ENCODE results near the gene HRH1.
A peak's percentile ranks its signal among the peaks of the same experiment; 100 is the strongest.
"Not testable (repeated sequence)": the region's sequence is repeated elsewhere in the genome, so short reads cannot be mapped to it uniquely, and the experiment has no call there.

HRH1 gene

DNA sequence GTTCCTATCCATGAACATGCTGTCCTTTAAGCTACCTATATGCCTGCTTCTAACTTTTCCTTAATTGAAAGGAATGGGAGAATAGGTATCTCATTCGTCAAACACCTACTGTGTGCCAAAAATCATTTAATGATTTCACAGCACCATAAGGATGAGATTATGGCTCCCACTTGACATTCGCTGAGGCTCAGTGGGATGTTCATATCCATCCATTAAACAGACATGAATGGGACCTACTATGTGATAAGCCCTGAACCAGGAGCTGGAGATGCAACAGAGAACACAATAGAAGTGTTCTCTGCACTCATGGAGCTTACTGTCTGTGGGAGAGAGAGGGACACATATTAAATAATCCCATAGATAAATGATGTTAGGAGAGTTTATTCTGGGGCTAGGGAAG, 49.7 kb downstream of the HRH1 start:
- no peak for DNase-seq (ENCODE audit: low read depth, low spot score)

DNA sequence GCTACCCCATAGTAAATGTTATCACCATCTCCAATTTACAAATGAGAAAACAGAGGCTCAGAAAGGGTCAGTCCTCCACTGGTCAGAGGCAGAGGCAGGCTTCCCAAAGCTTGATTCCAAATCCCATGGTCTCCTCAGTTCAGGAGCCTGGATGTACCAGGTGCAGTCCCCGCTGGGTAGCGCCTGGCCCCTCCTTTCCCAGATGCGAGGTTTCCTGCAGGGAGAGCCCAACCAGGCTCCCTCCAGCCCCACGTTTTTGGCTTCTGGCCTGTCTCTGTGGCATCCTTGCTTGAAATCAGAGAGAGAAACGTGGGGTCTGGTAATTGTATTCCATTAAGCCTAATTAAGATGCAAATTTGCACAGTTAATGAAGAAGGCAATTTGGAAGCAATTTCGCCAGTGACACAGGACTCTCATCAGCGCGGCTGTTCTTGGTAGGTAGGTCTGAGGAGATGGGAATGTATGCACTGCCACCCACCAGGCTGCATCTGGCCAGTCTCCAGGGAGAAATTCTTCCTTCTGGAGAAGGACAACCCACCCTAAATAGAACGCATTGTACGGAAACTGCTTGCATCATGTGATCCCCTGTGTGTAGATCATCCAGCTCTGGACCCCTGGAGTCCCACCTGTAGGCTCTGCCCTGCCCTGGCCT, 50.5 kb downstream of the HRH1 start:
- DNase-seq (ENCODE audit: low read depth, low spot score), result no peak

DNA sequence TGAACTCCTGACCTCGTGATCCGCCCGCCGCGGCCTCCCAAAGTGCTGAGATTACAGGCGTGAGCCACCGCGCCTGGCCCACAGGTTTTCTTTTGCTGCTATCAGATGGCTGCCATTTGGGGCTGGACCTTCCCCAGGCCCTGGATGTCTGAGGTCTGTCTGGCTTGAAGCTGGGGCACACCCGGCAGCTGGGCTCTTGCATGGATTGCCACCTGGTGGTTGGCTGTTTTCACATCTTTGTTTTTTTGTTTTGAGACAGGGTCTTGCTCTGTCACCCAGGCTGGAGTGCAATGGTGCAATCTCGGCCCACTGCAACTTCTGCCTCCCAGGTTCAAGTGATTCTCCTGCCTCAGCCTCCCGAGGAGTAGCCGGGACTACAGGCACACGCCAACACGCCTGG, 51.6 kb downstream of the HRH1 start:
- DNase-seq (ENCODE audit: low read depth, low spot score), result not testable (repeated sequence)

DNA sequence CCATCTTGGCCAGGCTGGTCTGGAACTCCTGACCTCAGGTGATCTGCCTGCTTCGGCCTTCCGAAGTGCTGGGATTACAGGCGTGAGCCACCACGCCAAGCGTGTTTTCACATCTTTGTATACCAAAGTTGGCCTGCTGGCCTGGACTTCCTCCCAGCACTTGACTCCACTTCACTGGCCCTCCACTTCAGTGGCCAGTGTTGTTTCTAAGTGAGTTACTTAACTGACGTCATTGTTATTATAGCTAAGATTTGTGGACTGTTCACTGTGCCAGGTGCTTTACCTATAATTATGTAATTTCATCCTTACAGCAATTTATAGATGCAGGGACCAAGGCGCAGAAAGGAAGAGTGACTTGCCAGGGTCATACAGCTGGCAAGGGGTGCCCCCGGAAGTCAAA, 52.0 kb downstream of the HRH1 start:
- no peak for DNase-seq (ENCODE audit: low read depth, low spot score)

DNA sequence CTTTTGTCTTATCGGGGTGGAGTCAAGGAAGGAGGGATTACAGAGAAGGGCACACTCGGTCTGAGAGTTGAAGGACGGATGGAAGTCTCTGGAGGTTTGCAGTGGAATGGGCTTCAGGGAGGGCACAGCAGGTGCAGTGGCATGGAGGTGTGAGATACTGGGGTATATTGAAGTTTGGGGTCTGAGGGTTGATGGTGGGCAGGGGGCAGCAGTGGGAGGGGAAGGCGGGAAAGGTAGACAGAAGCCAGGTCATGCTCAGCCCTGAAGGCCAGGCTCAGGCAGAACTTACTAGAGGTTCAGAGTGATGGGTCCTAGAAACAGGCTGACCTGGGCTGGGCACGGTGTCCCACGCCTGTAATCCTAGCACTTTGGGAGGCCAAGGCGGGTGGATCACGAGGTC, 52.7 kb downstream of the HRH1 start:
- DNase-seq (ENCODE audit: low read depth, low spot score), result no peak

DNA sequence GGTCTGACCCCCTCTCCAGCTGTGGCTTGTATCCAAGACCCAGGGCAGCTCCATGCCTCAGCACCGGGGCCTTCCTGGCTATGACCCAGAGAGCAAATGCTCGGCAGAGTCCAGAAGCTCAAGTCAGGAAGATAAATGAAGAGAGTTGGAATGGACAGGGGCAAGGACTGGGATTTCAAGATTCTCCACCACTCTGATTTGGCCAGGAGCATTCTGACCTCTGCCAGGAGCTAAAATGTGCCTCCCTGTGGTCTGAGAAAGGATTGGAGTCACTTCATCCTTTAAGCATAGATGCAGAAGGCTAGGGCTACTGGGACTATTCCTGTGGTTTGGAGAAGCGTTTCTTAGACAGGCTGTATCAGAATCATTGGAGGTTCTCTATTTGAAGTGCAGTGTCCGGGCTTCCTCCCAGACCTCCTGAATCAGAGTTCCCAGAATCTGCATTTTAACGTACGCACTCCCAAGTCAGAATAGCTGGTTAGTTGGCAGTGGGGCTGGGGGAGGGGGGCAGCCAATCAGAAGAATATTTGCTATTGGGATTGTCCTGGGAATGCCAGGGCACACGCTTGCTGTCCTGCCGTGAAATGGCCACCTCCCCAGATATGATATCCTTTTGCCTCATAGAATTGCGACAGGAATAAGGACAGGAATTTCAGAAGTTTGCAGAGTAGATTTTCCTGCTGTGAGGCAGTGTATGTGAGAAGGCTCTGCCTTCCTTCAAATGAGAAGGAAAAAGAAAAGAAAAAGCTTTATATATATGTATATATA, 57.4 kb downstream of the HRH1 start:
- DNase-seq (ENCODE audit: low read depth, low spot score), result no peak

DNA sequence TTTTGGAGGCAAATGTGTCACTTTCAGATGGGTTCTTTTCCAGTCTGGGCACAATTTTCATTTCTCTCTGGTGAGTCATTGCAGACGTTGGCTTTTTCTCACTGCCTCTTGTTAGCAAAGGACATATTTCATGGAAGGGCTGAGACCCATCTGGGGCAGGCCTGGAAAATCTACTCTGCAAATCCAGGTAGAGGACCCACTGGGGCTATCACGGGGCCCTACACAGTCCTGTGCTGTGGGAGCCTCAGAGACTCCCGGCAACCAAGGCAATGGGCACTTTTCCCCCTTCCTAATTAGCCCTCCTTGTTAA, 58.0 kb downstream of the HRH1 start:
- no peak for DNase-seq (ENCODE audit: low read depth, low spot score)

DNA sequence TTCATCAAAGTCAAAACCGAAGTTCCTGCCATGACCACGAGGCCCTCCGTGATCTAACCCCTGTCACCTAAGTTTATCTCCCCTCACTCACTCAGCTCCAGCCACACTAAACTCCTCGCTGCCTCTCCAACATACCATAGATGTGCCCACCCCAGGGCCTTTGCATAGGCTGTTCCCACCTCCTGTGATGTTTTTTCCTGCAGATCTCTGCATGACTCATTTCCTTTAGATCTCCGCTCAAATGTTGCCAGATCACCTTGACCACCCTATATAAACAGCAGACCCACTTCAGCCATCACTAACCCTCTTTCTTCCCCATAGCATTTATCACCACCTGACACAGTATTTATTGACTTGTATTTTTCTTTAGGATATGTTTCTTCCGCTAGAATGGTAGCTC, 58.5 kb downstream of the HRH1 start:
- no peak for DNase-seq (ENCODE audit: low read depth, low spot score)

DNA sequence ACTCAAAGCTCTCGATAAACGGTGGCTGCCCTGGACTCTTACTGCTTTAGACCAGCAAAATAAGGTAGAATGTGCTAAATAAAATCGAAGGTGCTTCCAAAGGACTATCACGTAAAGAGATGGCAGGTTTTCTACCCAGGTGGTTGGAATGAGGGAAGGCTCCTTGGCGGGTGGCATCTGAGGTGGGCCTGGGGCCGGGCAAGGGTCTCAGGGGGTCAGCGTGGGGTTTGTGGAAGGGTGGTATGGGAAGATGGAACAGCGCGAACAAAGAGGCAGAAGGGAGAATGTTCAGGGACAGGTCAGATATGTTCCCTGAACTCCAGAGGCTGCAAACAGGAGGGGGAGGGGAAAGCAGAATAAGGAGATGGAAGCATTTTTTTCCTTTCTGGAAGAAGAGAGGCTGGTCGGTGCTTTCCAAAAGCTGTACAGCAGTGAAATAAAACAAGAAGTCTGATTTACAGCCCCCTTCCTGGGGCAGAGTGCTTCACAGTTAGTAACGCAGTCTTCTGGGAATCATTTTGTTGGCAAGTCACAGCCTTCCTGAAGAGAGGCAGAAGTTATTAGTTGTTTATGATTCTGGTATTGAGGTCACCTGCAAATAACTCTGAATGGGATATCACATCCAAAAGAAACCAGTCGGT, 59.6 kb downstream of the HRH1 start:
- DNase-seq (ENCODE audit: low read depth, low spot score), result no peak

DNA sequence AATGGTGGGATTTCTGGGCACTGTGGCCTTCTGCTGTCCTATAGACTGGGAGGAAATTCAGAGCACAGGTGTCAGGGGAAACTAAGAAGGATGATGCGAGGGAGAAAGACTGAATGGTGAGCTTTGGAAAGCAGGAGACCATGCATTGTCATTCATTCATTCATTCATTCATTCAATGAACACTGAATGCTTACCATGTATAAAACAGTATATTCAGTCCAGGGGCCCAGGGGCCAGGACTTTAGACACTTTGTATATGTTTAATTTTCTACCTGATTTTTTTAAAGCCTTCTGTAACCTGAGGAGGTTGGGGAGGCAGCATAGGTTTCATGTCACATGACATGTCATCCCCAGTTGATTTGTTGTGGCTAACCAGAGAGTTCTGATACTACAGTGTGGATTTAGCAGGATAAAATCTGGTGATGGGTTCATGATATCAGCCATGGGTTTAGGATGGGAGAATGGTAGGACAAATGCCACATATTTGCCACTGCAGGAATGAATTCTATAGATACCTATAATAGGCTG, 60.2 kb downstream of the HRH1 start:
- no peak for DNase-seq (ENCODE audit: low read depth, low spot score)

DNA sequence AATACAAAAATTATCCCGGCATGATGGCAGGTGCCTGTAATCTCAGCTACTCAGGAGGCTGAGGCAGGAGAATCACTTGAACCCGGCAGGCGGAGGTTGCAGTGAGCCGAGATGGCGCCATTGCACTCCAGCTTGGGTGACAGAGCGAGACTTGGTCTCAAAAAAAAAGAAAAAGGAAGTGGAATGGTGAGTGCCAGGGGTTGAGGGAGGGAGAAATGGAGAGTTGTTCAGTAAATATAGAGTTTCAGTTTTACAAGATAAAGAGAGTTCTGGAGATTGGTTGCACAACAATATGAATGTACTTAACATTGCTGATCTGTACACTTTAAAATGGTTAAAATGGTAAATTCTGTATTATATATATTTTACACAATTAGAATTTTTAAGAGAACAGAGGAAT, 63.1 kb downstream of the HRH1 start:
- DNase-seq (ENCODE audit: low read depth, low spot score), result not testable (repeated sequence)

DNA sequence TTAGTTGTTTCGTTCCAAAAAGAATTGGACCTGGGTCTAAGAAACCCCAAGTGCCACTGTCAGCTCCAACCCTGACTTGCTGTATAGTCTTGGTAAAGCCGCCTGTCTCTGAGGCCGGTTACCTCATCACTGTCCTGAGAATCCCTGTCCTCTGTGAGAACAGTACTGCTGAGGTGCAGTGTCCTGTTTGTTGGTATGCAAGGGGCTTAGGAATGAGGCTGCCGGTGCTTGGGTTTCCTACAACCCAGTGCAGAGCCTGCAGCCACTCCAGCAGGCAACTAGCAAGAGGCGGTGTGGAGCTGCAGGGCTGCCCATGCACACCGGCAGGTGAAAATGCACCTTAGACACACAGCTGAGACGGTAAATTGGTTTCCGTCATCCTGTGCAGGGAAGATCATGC, 65.9 kb downstream of the HRH1 start:
- no peak for DNase-seq (ENCODE audit: low read depth, low spot score)

DNA sequence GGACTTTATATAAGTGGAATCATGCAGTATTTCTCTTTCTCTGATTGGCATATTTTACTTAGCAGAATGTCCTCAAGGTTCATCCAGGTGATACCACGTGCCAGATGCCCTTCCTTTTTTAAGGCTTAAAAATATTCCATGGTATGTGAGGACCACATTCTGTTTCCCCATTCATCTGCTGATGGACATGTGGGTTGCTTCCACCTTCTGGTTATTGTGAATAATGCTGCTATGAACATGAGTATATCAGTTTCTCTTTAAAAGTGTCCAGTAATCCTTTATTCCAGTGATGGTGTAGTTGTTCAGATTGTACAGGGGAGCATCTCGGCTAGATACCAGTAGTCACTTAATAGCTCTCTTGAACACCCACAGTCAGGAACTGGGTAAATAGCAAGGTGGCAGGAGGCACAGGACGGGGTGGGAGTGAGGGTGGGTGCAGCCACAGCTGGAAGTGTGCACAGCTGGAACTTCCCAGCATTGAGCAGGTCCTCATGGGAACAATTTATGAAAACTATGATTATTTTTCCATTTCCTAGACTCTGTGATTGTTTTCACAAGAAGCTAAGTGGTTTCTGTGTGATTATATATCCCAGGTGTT, 67.6 kb downstream of the HRH1 start:
- DNase-seq (ENCODE audit: low read depth, low spot score), result no peak

DNA sequence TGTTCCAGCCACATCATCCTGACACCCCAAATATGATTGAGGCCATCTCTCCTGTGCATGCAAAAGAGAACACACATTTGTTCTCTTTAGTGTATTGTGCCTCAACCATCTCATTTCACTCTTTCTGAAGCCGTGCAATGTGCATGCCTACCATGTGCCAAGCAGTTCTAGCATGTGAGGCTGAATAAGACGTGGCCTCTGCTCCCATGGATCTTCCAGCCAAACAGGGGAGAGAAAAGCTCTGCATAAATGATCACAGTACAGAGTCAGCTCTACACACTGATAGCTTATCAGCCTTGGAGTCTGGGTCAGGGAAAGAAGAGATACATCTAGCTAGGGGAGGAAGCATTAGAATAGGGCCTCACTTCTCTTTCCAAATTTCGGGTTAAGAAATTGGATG, 69.7 kb downstream of the HRH1 start:
- DNase-seq (ENCODE audit: low read depth, low spot score), result no peak

DNA sequence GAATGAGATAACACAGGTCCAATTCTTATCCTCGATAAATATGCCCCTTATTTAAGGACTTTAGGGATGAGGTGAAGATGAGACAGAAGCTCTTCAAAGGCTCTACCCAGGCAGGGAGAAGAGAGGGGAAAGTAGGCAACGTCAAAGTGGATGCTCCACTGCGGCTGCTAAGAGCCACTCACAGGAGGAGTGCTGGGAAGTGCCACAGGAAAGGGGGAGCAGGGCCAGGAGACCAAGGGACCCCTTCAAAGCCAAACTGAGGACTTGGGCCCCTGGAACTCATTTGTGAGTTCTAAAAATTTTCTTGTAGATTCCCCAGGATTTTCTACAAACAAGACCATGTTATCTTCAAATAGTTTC, 70.6 kb downstream of the HRH1 start:
- no peak for DNase-seq (ENCODE audit: low read depth, low spot score)

DNA sequence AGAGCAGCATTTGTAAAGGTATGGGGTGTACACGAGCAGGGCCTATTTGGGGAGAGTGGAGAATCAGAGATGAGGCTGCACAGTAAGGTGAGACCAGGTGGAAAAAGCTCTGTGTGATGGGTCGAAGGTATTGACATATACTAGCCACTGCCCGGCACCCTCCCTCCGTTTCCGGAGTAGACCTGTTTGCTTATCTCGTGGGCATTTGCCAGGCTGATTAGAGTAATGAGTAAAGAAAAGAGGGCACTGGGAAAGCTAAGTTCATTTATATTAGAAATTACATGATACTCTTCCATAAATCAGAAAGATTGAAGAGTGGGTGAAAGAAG, 71.7 kb downstream of the HRH1 start:
- DNase-seq (ENCODE audit: low read depth, low spot score), result no peak

DNA sequence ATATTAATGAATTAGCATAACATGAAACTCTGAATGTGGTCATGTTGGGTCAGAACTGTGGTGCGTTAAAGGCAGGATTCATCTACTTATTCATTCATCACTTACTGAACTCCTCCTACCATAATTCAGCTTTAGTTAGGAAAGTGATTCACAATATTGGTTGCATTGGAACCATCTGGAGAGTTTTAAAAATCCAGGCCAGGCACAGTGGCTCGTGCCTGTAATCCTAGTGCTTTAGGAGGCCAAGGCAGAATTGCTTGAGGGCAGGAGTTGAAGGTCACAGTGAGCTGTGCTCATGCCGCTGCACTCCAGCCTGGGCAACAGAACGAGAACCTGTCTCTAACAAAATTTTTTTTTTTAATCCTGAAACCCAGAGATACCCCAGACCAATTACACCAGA, 73.7 kb downstream of the HRH1 start:
- no peak for DNase-seq (ENCODE audit: low read depth, low spot score)

DNA sequence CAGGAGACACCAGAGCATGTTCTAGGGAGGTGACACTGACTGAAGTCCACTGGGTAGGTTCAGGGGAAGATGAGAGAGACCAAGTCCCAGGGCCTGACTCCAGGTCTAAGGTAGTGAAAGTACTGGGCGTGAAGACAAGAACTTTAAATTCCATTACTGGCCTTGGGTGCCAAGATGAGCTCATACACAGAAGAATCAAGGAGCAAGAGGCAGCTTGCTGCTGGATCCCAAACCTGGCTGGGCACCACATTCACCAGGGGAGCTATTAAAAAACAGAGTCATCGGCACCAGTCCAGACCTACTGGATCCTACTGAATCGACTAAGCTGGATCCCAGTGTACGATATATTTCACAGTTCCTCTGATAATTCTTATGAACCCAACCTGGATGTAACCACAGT, 75.8 kb downstream of the HRH1 start:
- DNase-seq (ENCODE audit: low read depth, low spot score), result no peak

DNA sequence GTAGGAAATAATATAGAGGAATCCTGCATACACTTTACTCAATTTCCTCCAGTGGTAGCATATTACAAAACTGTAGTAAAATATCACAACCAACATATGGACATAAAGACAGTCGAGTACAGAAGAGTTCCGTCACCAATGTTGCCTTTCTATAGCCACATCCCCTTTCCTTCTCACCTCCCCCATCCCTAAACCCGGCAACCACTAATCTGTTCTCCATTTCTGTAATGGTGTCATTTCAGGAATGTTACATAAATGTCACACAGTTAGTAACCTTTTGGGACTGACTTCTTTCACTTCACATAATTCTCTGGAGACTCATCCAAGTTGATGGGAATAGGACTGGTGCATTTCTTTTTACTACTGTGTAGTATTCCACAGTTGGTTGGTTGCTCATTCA, 76.5 kb downstream of the HRH1 start:
- no peak for DNase-seq (ENCODE audit: low read depth, low spot score)

DNA sequence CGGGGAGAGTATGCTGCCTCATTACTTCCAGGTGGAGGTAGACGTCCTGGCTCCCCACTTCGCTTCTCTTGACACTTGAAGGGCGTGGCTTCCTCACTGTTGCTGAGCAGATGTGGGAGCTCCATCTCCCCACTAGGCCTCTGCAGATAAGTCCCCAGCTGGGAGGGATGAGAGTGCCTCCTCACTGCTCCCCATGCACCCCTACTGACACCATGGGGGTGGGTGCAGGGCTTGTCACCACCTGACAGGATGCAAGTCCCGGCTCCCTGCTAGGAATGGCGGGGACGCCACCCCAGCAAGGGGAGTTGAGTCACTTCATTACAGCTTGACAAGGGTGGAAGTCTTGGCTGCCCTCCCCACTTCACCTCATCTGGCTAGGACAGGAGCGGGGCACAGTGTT, 81.1 kb downstream of the HRH1 start:
- no peak for DNase-seq (ENCODE audit: low read depth, low spot score)

DNA sequence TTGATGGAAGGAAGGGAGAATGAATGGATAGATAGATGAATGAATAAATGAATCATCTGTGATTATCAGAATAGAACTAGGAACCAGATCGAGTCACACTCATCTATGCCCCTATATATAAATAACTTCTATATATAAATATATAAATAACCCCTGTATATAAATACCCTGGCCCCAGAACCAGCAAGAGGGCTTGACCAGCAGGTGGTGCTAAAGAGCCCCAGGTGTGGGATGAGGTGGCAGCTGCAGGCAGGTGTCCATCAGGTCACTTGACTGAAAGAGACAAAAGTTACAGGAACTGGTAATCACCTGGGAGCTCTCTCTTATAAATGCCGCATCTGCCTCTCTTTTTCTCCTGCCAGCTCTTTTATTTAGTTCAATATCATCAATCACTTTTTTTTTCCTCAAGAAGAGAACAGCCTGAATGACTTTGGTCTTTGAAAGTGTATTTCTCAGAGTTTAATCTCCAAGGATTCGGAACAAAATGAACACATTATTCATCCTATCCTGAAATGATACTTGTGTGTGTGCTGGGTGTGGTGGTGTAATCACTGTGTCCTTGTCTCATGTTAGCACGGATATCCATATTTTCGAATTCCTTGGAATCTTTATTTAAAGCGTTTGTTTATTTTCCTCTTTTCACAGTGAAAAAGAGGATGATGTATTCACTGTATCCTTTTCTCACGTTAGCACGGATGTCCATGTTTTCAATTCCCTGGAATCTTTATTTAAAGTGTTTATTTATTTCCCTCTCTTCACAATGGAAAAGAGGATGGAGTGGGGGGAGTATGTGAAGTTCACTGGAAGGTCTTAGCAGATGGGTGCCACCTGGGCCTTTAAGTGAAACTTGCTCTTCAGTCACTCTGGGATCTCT, 82.5 kb downstream of the HRH1 start:
- DNase-seq (ENCODE audit: low read depth, low spot score), result peak; percentile 60

DNA sequence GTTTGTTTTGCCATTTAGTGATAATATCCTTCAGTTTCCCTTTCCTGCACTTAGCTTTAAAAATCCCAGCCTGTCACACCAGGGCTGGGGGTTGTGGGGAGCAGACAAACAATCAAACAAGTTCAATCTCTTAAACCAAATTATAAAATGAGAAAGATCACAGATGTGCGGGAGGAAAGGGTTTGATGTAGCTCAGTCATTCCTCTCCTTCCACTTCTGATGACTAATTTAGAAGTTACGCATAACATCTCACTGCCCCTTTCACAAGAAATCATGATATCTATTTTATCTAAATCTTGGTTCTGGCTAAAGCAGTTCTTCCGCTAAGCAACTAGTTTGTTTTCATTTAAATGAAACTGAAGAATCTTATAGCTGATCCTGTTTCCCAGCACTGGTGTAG, 83.8 kb downstream of the HRH1 start:
- no peak for DNase-seq (ENCODE audit: low read depth, low spot score)
